ENCODE measurements around the gene RIPPLY2.

RIPPLY2 gene

DNA sequence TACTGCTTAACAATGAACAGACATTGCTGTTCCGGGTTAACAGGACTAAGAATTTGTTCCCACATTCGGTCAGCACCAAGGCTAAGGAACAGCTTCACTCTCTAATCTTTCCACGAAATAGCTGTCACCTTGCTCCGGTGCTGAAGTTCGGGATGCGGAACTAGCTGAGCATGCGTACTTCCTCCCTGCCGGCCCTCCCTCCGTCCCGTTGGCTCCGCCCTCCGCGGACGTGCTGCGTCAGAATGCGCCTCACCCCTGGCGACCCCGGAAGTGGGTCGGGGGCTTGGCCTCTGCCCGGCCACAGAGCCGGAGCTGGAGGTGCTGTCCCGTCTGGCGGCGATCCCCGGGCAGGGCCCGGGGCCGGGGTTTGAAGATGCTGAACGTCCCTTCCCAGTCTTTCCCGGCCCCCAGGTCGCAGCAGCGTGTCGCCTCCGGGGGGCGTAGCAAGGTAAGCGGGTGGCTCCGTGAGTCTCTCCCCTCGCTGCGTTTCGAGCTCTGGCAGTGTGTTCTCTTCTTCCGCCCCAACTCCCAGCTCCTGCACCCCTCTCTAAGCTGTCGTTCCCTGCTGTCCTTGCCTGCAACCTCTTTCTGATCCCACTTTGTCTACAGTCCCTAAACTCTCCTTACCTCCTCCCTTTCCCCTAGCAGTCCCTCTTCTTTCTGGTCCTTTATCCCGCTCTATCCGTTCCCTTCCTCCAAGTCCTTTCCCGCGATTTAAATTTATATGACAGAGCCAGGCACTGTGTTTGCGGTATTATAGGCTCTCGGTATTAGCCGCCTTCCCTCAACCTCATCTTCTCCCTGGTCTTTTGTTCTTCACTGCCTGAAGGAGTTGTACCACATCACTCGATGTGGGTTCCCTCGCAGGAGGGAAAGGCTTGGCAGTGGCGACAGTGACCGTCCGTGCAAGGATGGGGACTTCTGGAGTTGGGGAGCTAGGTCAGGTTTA is 6.5 kb downstream of the RIPPLY2 start, which contains the start of gene CYB5R4:
TSS of gene CYB5R4 (plus strand) at position 280 of the 949 bp plus-strand sequence. CDS start at position 374, 94 bp downstream.
- Histone ChIP-seq H4K20me1 (peaks cover 0 to 30% (median 18%) of the 10 kb centered on the region in 11 experiments; a peak in 12 of 22 replicates), H3K4me1 (peaks cover 9 to 20% (median 15%) of the 10 kb centered on the region in 10 experiments; a peak in 17 of 20 replicates), H3K9me3 (replicated peaks in 1 of 11) (0 out of 22 replicates have a peak, but pooled peaks cover 0 to 3% (median 0%) of the 10 kb centered on the region in 11 experiments), H3K4me2 (peak within 1 kb of the TSS; percentile 68 to 87 (median 77)), H3K27me3 (no peaks in the 10 kb centered on the region), H3K36me3 (peaks cover under 1 to 13% (median 8%) of the 10 kb centered on the region in 11 experiments; a peak in 20 of 22 replicates), H3K4me3 (peak within 1 kb of the TSS; percentile 72 to 88 (median 82)), H3K9ac (peak within 1 kb of the TSS; percentile 79 to 87 (median 83)), H3K27ac (peak within 1 kb of the TSS; percentile 64 to 86 (median 78))
- TF ChIP-seq Cebpa-rat (IDR thresholded peaks at IDR 0.05), result no peak

- peaks cover 0 to 30% (median 18%) of the 10 kb centered on the region in 11 experiments; a peak in 12 of 22 replicates for H4K20me1 ChIP-seq
- peak overlapping the region; percentile 64 to 86 (median 78); a peak in 21 of 22 replicates for H3K27ac ChIP-seq
- H3K9ac ChIP-seq, result peak overlapping the region; percentile 79 to 87 (median 83)
- H3K27me3 ChIP-seq, result no peaks in the 10 kb centered on the region
- H3K4me2 ChIP-seq, result peak overlapping the region; percentile 67 to 87 (median 74)
- H3K36me3 ChIP-seq, result peaks cover 8 to 20% (median 15%) of the 10 kb centered on the region in 11 experiments
- no peak for TF ChIP-seq Cebpa-rat (IDR thresholded peaks at IDR 0.05)
- peak overlapping the region; percentile 72 to 88 (median 82) for H3K4me3 ChIP-seq
- H3K4me1 ChIP-seq, result peaks cover 9 to 20% (median 15%) of the 10 kb centered on the region in 10 experiments; a peak in 17 of 20 replicates
- H3K9me3 ChIP-seq (replicated peaks in 1 of 11), result peaks cover 0 to 8% (median 5%) of the 10 kb centered on the region in 11 experiments; a peak in 12 of 22 replicates
Observed at GRCh38 chr6:83860359-83860755, 7.2 kb downstream of the RIPPLY2 start.

- peaks cover 0 to 30% (median 18%) of the 10 kb centered on the region in 11 experiments; a peak in 12 of 22 replicates for H4K20me1 ChIP-seq
- H3K4me2 ChIP-seq, result peak overlapping the region; percentile 67 to 87 (median 74)
- peaks cover 13 to 26% (median 21%) of the 10 kb centered on the region in 11 experiments for H3K36me3 ChIP-seq
- H3K9ac ChIP-seq, result peak overlapping the region in 9 of 11 experiments; percentile 79 to 84 (median 82); a peak in 13 of 22 replicates
- no peaks in the 10 kb centered on the region for H3K27me3 ChIP-seq
- H3K27ac ChIP-seq, result peak overlapping the region in 6 of 11 experiments; percentile 77 to 86 (median 81); a peak in 10 of 22 replicates
- peaks cover 0 to 13% (median 11%) of the 10 kb centered on the region in 11 experiments; a peak in 19 of 22 replicates for H3K9me3 ChIP-seq (replicated peaks in 1 of 11)
- H3K4me3 ChIP-seq, result peak overlapping the region; percentile 72 to 88 (median 82)
- TF ChIP-seq Cebpa-rat (IDR thresholded peaks at IDR 0.05), result peak in 2 of 11 experiments; percentile 49 to 69; a peak in 2 of 22 replicates
- H3K4me1 ChIP-seq, result peaks cover 9 to 20% (median 15%) of the 10 kb centered on the region in 10 experiments; a peak in 17 of 20 replicates
Observed at GRCh38 chr6:83860782-83861495, 7.8 kb downstream of the RIPPLY2 start.

- Histone ChIP-seq H4K20me1 (peaks cover 0 to 30% (median 18%) of the 10 kb centered on the region in 11 experiments; a peak in 12 of 22 replicates), H3K4me3 (no peak overlapping the region), H3K36me3 (peaks cover 33 to 45% (median 41%) of the 10 kb centered on the region in 11 experiments), H3K4me2 (no peak overlapping the region), H3K9me3 (replicated peaks in 1 of 11) (peaks cover 17 to 33% (median 31%) of the 10 kb centered on the region in 11 experiments; a peak in 21 of 22 replicates), H3K27me3 (no peaks in the 10 kb centered on the region), H3K9ac (no peak overlapping the region), H3K4me1 (peaks cover 9 to 20% (median 15%) of the 10 kb centered on the region in 10 experiments; a peak in 17 of 20 replicates), H3K27ac (no peak overlapping the region)
- TF ChIP-seq Cebpa-rat (IDR thresholded peaks at IDR 0.05), result no peak
Observed at GRCh38 chr6:83862776-83863471, 9.8 kb downstream of the RIPPLY2 start.

DNA sequence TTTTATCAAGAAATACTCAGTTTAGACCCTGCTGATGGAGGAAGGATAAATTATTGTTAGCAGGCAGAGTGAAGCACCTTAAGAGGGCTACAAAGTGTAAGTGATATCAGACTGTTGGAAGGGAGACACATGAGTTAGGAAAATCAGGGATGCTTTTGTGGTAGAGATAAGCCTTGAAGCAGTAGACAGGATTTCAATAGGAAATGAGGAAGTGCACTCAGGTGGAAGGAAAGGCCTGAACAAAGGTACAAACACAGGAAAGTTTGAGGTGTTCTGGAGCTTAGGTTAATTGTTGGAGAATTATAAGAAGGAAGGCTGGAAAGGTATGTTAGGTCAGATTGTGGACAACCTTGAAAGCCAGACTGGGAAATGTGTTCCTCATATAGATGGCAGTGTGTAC is 13.9 kb downstream of the RIPPLY2 start:
- Histone ChIP-seq H3K27ac (no peak overlapping the region), H3K27me3 (no peaks in the 10 kb centered on the region), H3K36me3 (peaks cover 48 to 71% (median 57%) of the 10 kb centered on the region in 11 experiments), H3K4me1 (no peaks in the 10 kb centered on the region; a peak in 1 of 20 replicates), H3K9me3 (replicated peaks in 1 of 11) (peaks cover 17 to 52% (median 41%) of the 10 kb centered on the region in 11 experiments; a peak in 21 of 22 replicates), H4K20me1 (peaks cover 0 to 17% (median 9%) of the 10 kb centered on the region in 11 experiments; a peak in 10 of 22 replicates), H3K4me2 (no peak overlapping the region), H3K4me3 (no peak overlapping the region), H3K9ac (no peak overlapping the region)
- TF ChIP-seq Cebpa-rat (IDR thresholded peaks at IDR 0.05), result no peak

DNA sequence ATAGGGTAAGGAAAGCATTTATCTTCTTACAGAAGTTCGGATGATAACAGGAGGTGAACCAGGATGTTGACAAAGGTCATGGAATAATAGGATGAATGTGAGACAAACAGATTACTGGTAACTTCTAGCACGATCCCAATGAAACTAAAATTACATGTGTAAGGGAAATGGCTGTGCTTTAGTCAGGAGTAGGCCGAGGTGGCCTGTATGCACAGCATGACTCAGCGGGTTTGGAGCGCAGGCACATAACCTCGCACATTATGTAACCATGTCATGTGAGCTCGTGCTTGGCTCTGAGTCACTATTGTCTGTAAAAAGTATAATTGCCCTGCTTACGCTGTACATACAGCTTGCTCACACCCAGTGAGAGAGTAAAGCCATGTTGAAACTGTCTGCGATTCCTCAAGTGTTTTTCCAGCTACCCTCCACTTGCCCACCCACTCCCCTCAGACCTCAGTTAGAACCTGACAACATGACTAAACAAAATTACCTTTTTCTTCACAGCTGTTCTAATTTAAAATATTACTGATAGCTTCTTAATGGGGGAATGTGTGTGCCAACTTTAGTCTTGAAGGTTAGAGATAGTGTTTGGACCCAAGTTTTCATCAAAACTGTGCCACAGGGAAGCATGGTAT is 14.5 kb downstream of the RIPPLY2 start:
- Histone ChIP-seq H4K20me1 (peaks cover 0 to 17% (median 3%) of the 10 kb centered on the region in 11 experiments; a peak in 8 of 22 replicates), H3K27ac (no peak overlapping the region), H3K9ac (no peak overlapping the region), H3K36me3 (peaks cover 48 to 71% (median 57%) of the 10 kb centered on the region in 11 experiments), H3K9me3 (replicated peaks in 1 of 11) (peaks cover 17 to 52% (median 41%) of the 10 kb centered on the region in 11 experiments; a peak in 21 of 22 replicates), H3K4me3 (no peak overlapping the region), H3K27me3 (no peaks in the 10 kb centered on the region), H3K4me2 (no peak overlapping the region), H3K4me1 (no peaks in the 10 kb centered on the region)
- no peak for TF ChIP-seq Cebpa-rat (IDR thresholded peaks at IDR 0.05)

GRCh38 chr6:83868639-83869038 is 15.5 kb downstream of the RIPPLY2 start:
- H3K36me3 ChIP-seq, result peaks cover 48 to 71% (median 57%) of the 10 kb centered on the region in 11 experiments
- H3K27me3 ChIP-seq, result no peaks in the 10 kb centered on the region
- H3K4me2 ChIP-seq, result no peak overlapping the region

More at GRCh38 chr6:83868639-83869038, 15.5 kb downstream of the RIPPLY2 start:
- Histone ChIP-seq H3K4me1 (0 out of 20 replicates have a peak, but pooled peaks cover 0 to 2% (median 0%) of the 10 kb centered on the region in 10 experiments), H3K27ac (no peak overlapping the region), H3K9me3 (replicated peaks in 1 of 11) (peaks cover 17 to 52% (median 41%) of the 10 kb centered on the region in 11 experiments; a peak in 21 of 22 replicates), H3K4me3 (no peak overlapping the region), H4K20me1 (peaks cover 0 to 11% (median 0%) of the 10 kb centered on the region in 11 experiments; a peak in 3 of 22 replicates), H3K9ac (no peak overlapping the region)
- no peak for TF ChIP-seq Cebpa-rat (IDR thresholded peaks at IDR 0.05)

Measured in BLaER1 treated with 17β-estradiol and CSF1 and Interleukin-3, amounts not matched to agents 10 nM and 100 nM (cell line).